Measurements from ENCODE around the gene TUBGCP6.

TUBGCP6 gene

DNA sequence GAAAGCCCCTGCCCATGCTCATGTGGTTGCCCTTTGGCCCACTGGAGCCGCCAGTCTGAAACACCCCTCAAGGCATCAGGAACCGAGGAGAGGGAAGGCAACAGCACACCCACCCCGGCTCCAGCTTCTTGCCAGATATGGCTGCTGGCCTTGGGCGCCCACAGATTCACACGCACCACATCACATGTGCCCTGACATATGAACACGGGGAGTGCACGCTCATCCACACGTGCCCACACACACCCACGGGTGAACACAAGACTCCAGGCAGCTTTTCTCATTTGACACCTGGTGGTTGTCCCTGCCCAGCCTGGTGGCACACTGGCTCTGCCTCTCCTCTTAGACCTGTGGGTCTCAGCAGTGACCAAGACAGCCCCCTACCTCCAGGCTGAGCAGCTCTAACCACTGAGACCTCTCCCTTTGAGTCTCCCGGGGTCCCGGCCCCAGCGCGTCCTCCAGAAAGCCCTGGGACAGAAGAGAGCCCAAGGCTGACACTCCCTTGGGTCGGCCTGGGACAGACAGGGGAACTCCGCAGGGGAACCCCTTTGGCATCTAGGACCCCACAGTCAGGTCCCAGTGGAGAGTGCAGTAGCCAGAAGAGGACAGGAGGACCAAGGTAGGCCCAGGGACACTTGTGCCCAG lies 19.4 kb upstream of the TUBGCP6 start:
- no peak for DNase-seq (ENCODE audit: low spot score)

DNA sequence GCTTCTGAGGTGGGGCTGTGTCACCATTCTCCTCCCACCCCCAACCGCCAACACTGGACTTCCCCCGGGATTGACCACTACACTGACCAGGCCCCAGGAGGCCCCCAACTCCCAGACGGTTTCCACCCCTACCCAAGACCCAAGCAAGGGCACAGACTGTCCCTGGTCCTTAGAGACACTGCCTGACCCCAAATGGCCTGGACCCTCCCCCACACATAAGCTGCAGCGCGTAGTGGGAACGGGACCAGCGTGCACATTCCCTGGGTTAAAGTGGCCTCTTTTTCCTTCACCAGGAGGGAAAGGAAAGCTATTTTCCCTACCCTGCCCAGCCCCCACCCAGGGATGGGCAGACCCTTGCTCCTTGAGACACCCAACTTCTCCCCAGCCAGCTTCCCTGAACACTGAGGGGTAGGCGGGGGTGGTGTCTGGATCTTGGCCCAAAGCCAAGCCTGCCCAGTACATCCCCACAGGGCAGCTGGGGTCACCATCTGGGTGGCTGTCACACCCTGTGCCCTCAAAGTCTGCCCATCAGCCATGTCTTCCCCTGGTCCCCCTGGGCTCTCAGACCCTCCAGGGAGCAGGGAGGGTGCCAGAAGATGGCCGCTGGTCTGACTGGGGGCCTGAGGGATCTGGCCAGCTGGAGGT lies 18.3 kb upstream of the TUBGCP6 start:
- DNase-seq (ENCODE audit: low spot score): no peak

DNA sequence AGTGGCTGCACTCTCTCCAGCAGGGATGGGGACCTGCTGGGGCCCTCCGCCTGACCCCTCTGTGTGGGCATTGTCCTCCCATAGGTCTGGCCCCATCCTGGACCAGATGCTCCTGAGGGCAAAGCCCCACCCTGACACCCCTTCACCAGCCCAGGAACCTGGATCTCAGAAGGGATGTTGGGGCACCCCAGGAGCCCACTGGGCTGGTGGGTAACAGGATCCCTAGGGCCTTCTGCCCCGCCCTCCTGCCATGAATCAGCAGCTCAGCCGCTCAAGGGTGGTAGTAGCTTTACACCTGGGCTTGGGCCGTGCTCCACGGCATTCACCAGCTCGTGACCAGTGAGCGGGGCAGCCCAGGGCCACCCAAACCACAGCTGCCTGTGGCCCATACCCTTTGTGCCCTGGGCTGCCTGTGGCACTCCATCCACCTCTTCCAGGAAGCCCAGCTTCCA lies 17.7 kb upstream of the TUBGCP6 start:
- no peak for DNase-seq (ENCODE audit: low spot score)

DNA sequence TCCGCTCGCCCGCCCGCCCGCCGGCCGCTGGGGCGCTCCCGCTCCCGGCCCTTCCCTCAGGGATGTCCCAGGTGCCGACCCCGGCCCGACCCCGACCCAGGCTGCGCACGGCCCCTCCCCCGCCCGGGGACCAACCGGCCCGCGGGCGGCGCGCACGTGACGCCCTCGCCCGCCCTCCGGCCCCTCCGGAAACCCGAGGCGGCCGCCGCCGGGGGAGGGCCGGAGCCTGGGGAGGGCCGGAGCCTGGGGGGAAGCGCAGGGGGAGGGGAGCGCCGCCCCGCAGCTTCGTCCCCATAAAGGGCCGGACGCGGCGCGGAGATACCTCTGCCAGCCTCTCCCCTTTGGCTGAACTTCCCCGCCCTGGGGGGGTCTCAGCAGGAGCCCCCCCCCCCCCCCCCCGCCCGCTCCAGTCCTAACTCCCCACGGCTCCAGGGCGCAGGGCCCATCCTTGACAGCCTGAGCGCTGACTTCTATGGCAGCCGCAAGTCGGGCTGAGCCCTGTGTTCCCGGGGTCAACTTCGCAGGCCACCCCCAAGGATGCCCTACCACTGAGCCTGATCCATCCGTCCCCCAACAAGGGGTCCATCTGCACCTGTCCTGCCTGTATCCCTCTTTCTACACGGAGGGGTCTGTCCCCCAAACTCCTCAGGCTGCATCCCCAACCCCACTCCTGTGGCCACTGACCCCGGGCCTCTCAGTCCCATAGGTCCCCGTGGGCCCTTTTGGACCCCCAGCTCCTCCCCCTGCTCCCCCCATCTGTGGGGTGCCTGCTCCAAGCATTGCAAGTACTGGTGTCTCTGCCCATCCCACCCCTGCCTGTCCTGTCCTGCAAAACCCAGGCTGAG lies 17.0 kb upstream of the TUBGCP6 start, which contains the start of gene MAPK12:
TSS of gene MAPK12 (minus strand) at position 69 of the 845 bp plus-strand sequence. CDS start 174 bp downstream, outside the sequence.
- no peak for DNase-seq (ENCODE audit: low spot score)

DNA sequence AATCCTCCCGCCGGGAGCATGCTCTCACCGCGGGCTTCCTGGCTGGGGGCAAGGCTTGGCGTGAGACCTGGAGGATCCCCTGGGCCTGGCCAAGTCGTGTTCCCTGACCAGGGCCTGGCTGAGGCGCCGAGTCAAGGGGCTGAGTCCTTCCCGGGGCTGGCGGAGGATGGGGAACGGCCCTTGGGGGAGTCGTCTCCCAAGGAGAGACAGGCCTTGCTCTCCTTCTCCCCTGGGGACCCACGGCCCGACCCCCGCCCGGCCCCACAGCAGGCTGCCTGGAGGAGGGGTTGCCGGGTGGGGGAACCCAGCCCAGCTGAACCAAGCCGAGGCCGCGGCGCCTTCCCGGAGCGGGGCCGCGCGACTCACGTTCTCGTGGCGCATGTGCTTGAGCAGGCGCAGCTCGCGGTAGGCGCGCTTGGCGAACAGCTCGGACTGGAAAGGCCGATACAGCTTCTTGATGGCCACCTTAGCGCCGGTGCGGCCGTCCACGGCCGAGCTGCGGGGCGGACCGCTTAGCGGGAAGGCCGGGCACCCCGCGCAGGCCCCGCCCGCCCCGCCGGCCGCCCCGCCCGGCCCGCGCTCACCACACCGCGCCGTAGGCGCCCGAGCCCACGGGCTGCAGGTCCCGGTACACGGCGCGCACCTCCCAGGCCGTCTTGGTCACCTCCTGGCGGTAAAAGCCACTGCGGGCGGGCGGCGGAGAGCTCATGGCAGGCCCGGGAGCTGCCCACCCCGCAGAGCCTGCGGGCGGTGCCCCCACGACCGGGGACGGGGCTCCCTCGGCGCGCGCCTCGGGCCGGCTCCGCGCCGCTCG lies 16.2 kb upstream of the TUBGCP6 start:
- no peak for DNase-seq (ENCODE audit: low spot score)

DNA sequence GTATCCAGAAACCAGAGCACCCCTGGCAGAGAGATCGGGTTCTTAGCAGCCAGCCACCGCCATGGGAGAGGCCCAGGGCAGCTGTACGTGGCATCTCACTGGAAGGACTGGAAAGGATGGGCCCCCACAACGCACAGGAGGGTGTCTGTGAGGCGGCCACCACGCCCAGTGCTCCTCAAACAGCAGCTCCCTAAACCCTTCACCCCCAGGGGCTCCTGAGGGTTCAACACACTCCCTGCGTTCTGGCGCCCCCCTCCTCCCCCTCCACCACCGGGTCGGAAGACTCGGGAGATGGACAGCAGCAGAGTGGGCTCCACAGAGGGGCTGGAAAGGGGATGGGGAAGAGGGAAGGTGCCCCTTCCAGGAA lies 15.6 kb upstream of the TUBGCP6 start:
- DNase-seq (ENCODE audit: low spot score): no peak

DNA sequence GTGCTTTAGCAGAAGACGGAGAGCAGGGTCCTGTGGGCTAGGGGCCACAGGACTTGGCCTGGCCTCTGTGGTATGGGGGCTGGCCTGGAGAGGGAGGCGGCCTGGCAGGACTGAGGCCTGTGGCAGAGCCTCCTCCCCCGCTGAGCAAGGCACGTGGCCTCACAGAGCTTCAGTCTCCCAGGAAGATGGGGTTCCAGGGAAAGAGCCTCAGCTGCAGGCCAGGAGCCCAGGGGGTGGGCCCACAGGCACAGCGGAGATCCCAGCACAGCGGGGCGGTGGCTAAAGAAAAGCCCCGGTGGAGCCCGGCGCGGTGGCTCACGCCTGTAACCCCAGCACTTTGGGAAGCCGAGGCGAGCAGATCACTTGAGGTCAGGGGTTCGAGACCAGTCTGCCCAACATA lies 14.5 kb upstream of the TUBGCP6 start:
- no peak for DNase-seq (ENCODE audit: low spot score)

DNA sequence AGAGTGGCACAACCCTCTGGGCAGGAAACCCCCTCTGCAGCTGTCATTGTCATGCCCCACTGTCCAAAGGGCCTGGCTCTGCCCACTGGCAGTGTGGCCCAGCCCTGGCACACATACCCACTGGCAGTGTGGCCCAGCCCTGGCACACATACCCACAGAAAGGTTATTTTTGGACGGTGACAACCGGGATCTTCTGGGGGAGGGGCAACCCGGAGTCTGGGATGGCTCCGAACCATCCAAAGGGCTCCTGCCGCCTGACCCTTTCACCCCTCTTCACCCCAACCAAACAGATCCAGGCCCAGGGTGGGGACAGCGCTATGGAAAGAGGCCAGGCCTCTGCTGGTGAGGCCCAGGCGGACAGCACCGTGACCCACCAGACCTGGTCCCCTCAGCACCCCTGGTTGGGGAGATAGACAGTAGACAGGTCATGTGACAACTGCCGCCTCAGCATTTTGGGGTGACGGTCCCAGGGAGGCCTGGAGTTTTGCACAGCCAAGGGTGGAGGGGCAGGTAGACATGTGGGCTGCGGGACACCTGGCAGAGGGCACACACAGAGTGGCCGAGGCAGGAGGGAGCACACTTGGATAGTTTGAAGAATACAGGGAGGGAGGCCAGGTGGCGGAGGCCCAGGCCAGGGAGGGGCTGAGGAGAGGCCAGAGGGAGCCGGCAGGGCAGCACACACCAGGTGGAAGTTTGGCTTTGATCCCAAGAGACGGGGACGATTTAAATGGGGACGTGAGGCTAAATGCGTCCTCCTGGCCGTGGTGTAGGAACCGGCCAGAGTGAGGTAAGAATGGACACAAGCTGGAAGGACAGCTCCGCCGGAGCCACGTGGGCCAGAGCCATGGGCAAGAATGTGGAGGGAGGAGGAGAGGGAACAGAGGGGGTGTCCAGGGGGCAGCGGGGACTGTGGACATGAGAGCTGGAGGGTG lies 13.8 kb upstream of the TUBGCP6 start:
- DNase-seq (ENCODE audit: low spot score): no peak

DNA sequence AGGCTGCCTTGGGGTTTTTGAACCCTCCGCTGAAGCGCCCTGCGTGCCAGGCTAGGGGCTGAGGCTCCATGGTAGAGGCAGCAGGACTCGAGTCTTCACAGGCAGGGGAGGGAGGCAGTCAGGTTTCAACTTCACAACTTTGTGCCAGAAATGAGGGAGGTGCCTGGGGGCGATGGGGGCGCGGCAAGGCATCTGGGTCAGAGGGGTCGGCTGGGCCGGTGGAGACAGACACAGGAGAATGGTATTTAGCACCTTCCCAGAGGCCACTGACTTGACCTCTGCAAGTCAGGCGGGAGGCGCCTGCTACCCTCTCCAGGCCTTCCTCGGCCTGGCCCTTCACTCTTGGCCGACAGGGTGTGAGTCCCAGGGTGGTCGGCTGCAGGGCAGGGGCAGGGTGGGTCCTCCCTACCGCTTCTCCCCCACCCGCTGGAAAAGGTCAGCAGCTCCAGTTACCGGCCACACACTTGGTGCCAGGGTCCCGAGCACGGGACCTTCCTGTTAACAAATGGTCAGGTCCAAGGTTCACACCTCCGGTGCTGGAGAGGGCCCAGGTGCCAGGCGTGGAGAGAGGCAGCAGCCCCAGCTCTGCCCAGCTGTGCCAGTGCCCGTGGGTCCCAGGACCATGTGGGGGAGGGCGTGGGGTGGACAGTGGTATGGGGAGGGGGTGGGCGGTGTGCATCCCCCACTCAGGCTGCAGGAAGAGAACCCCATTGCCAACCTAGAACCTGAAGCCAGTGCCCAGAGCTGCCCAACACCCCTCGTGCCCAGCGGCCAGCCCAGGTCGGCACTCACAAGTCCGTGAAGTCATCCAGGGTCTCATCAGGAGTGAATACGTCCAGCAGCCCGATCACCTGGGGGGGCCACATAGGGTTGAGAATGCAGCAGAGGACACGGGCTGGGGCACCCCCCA lies 12.9 kb upstream of the TUBGCP6 start:
- DNase-seq (ENCODE audit: low spot score): no peak

DNA sequence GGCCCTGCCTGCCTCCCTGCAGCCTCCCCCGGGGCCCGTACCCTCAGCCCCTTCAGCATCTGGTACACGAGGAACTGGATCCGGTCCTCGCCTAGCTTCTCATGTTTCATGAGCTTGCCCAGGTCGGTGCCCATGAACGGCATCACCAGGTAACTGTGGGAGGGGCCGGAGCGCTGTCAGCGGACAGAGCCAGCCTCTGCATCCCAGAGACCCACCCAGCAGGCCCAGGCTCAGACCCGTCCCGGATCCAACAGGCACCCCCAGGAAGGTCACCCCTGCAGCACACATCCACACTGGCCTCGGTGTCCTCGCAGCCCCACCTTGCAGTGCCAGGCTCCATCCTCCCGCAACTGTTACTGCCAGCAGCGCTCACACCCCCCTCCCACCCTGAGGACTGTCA lies 12.2 kb upstream of the TUBGCP6 start:
- no peak for DNase-seq (ENCODE audit: low spot score)

DNA sequence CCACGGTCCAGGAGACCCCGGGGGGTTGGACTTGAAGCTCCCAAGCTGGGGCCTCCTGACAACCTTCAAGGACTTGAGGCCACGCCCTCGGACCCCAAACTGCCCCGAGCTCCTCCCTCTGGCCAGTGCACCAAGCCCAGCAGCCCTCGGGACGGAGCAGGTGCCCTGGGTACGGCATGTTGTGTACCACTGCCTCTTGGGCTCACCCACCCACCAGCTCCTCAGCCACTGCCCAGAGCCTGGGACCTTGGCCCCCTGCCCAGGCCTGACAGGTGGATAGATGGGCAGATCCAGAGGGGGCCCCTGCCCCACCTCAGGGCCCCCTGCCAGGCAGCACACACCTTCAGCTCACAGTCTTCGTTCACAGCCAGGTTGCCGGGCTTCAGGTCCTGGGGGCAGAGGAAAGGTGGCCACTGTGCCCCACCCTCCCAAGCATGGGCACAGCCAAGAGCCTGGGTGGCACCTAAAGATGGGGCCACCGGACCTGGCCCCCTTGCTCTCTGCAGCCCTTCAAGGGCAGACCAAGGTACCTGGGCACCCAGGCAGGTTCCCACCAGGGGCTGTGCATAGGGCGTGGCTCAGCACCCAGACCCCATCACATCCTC lies 11.5 kb upstream of the TUBGCP6 start:
- no peak for DNase-seq (ENCODE audit: low spot score)

DNA sequence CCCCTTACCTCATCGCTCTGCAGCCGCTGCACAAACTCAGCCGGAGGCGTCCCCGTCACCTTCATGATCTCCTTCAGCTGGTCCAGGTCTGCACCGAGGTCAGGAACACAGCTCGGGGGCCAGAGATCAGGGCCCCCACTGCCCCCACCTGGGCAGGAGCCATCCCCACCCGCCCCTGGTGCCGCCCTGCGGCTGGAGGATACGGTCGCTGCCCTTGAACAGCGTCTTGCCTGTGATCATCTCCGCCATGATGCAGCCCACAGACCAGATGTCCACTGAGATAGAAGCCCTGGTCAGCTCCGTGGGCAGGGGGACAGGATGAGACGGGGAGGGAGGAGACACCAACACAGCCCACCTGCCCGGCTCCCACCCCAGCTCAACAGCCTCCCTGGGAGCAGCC lies 10.8 kb upstream of the TUBGCP6 start:
- DNase-seq (ENCODE audit: low spot score): no peak

DNA sequence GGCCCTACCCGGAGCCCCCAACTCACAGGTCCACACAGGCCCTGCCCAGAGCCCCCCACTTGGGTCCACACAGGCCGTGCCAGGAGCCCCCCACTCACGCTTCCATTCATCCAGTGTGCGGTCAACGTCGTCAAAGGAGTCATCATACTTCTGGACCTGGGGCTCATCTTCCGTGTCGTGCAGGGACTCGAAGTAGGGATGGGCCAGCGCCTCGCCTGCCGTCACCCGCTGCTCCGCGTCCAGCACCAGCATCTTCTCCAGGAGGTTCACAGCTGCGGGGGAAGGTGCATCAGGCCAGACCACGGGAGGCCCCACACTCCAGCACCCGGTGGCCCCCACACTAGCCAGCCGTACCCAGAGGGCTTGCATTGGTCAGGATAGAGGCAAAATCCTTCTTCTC lies 10.3 kb upstream of the TUBGCP6 start:
- DNase-seq (ENCODE audit: low spot score): no peak

DNA sequence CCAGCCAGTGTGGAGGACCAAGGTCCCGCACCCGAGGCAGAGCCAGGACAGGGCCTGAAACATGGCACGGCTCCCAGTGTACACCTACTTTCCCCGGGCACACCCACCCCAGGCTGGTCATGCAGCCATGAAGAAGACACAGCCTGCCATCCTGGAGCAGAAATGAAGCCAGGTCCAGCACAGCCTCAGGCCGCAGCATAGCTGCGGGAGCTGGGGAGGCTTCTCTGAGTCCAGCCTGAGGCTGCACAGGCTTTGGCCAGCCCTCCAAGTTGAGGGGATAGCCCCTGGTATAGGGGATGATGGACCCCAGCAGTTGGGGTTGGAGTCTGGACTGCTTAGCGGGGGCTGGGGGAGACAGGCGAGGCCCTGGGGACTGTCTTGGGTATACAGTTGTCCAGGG lies 9.1 kb upstream of the TUBGCP6 start:
- no peak for DNase-seq (ENCODE audit: low spot score)

DNA sequence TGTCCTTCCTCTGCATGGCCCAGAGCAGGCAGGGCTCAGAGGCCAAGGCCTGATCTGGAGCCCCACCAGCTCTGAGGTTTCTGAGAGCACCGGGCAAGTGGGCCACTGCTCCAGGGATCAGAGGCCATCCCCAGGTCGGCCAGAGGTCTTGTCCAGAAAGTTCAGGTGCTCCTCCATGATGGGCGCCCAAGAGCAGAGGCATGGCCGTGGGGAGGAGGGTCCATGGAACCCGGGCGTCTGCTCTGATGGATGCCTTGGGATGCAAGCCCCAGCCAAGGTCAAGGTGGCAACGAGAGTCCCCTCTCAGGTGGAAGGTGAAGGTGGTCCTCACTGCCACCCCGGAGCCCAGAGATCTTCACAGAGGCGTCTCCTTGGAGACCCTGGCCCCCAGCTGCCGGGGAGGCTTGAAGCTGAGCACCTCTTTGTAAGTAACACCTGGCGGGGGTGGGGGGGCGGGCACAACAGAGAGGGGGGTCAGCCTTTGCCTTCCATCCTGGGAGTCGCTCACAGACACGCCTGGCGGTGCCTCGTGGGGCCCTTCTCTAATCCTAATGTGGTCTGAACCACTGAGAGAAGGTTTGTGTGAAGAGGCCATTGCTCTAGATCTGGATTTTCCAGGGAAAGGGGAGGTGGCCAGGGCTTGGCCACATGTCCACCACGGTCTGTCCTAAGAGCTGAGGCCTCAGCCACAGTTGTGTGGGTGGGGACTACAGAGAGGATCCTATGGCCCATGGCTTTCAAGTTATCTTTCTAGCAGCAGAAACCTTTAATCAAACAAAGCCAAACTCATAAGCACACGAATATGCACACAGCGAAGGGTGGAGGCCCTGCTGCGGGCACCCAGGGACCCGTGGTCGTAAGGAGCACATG lies 8.5 kb upstream of the TUBGCP6 start:
- no peak for DNase-seq (ENCODE audit: low spot score)

DNA sequence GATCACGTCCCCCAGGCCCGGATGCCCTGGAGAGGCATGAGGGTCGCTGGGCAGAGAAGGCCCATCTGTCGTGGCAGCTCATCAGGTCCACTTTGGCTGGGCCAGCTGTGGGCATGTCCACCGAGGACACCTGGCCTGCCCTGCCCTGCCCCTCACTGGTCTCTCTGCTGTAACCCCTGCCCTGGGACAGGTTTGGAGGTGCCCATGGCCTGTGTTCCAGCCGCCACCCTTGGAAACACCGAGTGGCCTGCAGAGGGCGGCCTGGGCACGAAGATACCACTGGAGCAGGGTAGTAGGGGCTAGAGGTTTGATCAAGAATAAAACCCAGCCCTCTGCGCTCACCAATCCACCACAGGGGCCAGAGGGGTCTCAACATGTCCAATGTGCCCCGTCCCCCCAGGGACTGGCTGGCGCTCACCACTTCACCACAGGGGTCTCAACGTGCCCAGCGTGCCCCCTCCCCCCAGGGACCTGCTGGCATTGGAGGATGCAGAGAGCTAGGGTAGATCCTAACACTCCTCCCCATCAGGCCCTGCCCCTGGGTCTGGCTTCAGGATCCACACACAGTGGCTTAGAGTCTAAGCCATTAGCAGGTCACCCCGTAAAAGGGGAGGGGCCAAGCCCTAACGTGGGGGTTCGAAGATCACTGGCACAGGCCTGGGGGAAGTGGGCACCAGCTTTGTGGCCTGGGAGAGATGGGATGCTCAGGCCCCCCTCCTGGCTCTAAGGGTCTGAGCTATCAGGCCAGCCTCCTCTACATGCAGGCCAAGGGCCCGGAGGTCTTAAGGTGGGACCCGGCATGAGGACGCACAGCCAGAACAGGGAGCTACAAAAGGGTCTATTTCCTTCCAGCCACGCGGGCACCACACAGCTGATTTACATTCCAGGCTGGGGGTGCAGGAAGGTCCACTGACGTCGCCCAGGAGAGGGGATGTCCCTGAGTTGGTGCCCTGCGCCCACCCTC lies 7.5 kb upstream of the TUBGCP6 start:
- DNase-seq (ENCODE audit: low spot score): peak; percentile 81

DNA sequence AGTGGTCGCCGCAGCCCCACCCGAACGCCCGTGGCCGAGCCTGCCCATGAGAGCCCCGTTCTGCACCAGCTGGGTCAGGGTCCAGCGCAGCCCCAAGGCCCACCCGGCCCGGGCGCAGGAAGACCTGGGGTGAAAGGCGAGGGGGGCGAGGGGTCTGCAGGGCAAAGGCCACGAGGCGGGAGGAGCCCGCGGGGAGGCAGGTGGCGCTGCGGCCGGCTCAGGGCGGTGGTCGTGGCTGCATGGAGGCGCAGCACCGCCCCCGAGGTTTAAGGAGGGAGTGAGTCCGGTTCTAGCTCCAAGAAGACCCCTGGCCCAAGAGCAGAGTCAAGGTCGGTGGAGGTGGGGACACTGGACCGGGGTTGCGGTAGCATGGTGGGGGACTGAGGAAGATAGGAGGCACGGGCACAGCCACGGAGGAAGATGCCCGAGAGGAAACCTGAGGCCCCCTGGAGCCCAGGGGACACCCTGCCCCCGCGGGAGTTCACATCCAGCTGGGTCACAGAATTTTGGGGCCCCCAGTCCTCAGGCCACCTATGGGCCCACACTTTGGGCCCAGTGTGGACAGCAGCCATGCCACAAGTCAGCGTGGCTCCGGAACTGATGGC lies 6.8 kb upstream of the TUBGCP6 start:
- no peak for DNase-seq (ENCODE audit: low spot score)

Data from ecto neural progenitor cell (in vitro differentiated cells).